ENCODE data around the gene CTIF.

GRCh38 chr18:48791636-48792105, 252.8 kb downstream of the CTIF start:
- no peak for TF ChIP-seq CTCF (conservative IDR thresholded peaks at IDR 0.05; ENCODE audit: low read depth in 2 of 2)
- TF ChIP-seq REST (IDR thresholded peaks at IDR 0.05; ENCODE audit: unreplicated experiment) = no peak
- no peak for TF ChIP-seq EZH2 (IDR thresholded peaks at IDR 0.05; ENCODE audit: low read depth, unreplicated experiment)
- no peak for TF ChIP-seq POLR2AphosphoS5 (IDR thresholded peaks at IDR 0.05; ENCODE audit: low read depth)
- no peak for TF ChIP-seq CREB1 (CRISPR knock-in tag; IDR thresholded peaks at IDR 0.05; ENCODE audit: low read depth)
